ENCODE results near the gene HIRA. TPM values are rescaled to one million over a fixed set of nuclear protein-coding genes. Genes with fewer than 3 reads are reported as not detected.

The HIRA gene
- polyA plus RNA-seq, 1 experiment: 17.1 TPM

DNA sequence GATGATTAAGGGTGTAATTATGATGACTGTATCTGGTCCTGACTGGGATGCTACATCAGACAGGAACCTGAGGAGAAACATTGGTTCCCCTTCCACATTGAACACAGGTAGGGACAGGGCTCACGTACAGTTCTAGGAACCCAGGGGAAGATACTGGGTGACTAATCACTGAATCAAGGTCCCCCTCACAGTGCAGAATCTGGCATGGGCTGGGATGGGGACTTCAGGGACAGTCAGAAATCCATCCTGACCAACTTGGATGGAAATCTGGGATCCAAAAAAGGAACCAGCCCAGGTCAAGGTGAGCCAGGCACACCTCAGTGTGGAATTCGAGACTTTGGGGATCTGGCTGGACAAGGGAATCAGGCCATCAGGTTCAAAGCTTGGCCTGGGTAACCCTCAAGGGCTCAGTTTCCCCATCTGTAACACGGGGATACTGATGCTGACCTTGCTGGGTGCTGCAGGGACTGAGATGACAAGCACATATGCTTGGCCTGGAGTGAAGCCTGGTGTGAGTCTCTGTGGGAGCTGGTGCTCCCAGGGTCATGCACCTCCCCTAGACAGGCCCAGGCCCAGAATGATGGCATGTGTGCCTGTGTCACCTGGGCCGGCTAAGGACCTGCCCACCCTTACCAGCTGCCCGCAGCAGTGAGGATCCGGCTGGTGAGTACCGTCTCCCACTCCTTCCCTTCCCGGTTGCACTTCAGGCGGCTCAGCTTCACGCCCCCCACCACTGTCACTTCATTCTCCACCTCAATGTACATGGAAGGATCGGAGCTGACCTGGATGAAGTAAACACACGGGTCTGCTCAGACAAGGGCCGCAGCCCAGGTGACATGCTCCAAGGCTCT is 72.6 kb downstream of the HIRA start:
- H3K36me3 ChIP-seq (ENCODE audit: control insufficient read depth, insufficient read depth, low read length): peaks cover 50% of the 10 kb centered on the region

DNA sequence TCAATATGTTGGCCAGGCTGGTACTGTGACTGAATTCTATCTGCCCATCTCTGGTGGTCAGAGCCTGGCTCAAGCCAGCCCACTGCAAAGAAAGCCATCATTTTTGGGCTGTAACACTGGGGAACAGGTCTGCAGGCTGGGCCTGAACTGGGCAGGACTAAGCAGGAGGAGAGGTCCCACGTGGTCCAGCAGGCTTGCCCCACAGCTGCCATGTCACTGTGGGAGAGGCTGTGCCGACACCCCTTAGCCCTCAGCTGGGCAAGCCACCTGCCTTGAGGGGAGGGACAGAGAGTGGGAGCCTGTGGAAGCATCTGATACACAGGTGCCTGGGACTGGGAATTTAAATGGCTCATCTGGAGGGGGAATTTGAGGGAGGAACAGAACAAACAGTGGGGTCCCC is 73.3 kb downstream of the HIRA start:
- Histone ChIP-seq H3K27me3 (ENCODE audit: control insufficient read depth, insufficient read depth, low read length) (no peaks in the 10 kb centered on the region), H3K36me3 (ENCODE audit: control insufficient read depth, insufficient read depth, low read length) (peaks cover 57% of the 10 kb centered on the region), H3K4me3 (ENCODE audit: low read depth, low read length) (no peak overlapping the region)
- TF ChIP-seq, protein P1, sequence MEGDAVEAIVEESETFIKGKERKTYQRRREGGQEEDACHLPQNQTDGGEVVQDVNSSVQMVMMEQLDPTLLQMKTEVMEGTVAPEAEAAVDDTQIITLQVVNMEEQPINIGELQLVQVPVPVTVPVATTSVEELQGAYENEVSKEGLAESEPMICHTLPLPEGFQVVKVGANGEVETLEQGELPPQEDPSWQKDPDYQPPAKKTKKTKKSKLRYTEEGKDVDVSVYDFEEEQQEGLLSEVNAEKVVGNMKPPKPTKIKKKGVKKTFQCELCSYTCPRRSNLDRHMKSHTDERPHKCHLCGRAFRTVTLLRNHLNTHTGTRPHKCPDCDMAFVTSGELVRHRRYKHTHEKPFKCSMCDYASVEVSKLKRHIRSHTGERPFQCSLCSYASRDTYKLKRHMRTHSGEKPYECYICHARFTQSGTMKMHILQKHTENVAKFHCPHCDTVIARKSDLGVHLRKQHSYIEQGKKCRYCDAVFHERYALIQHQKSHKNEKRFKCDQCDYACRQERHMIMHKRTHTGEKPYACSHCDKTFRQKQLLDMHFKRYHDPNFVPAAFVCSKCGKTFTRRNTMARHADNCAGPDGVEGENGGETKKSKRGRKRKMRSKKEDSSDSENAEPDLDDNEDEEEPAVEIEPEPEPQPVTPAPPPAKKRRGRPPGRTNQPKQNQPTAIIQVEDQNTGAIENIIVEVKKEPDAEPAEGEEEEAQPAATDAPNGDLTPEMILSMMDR (IDR thresholded peaks at IDR 0.05; ENCODE audit: insufficient read depth, low read depth, low read length): no peak
- CTCF ChIA-PET: interaction anchor here (1.1 kb wide), 1 partner anchor 179 kb away, joined by 3 read pairs; no protein-coding TSS in a partner anchor
- no peak for DNase-seq (ENCODE audit: low read depth)
- POLR2A ChIA-PET: no interaction called here

More for the DNA sequence above, 72.6 kb downstream of the HIRA start:
- ChIA-PET CTCF (no interaction called here), POLR2A (no interaction called here)
- H3K27me3 ChIP-seq (ENCODE audit: control insufficient read depth, insufficient read depth, low read length): no peaks in the 10 kb centered on the region
- DNase-seq (ENCODE audit: low read depth): no peak
- H3K4me3 ChIP-seq (ENCODE audit: low read depth, low read length): no peak overlapping the region
- TF ChIP-seq, protein P1 (IDR thresholded peaks at IDR 0.05; ENCODE audit: insufficient read depth, low read depth, low read length): no peak

DNA sequence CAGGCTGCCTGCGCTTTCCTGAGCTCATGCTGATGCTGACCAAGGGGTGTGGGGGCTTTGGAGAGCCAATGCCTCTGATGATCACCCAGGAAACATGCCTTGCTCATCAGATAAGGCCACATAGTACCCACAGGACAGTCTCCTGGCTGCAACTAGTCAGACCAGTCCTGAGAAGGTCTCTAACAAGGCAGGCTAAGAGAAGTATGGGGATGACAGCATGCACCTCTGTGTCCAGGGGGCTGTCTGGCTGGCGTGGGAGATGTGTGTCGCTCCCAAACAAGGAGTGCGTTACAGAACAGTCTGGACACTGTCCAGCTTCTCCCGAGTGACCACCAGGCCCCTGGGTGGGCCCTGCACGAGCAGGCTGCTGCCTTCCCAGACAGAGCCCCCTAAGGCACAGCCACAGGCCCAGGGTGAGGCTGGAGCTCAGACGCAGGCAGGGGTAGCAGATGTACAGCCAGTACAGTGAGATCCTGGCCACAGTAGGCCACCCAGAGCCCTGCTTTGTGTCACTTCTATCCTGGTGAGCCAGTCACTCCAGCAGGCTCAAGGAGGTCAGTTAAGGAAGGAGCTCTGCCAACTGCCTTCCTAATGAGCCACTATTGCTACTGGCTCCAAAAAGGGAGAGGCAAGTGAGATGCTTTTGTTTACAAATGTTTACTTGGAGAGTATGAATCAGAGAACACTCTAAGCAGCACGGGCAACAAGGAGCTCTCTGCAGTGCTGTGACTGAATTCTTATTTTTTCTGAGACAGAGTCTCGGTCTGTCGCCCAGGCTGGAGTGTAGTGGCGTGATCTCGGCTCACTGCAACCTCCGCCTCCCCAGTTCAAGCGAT is 74.0 kb downstream of the HIRA start:
- peak; percentile 1 for DNase-seq (ENCODE audit: low read depth)
- Histone ChIP-seq H3K36me3 (ENCODE audit: control insufficient read depth, insufficient read depth, low read length) (peaks cover 62% of the 10 kb centered on the region), H3K27me3 (ENCODE audit: control insufficient read depth, insufficient read depth, low read length) (no peaks in the 10 kb centered on the region), H3K4me3 (ENCODE audit: low read depth, low read length) (no peak overlapping the region)
- ChIA-PET CTCF (interaction anchor here (1.1 kb wide), 1 partner anchor 178 kb away, joined by 3 read pairs; no protein-coding TSS in a partner anchor), POLR2A (no interaction called here)
- TF ChIP-seq, protein P1 (IDR thresholded peaks at IDR 0.05; ENCODE audit: insufficient read depth, low read depth, low read length): no peak

- TF ChIP-seq, protein P1 (IDR thresholded peaks at IDR 0.05; ENCODE audit: insufficient read depth, low read depth, low read length): no peak
- no peak for DNase-seq (ENCODE audit: low read depth)
- peaks cover 66% of the 10 kb centered on the region for H3K36me3 ChIP-seq (ENCODE audit: control insufficient read depth, insufficient read depth, low read length)
- H3K4me3 ChIP-seq (ENCODE audit: low read depth, low read length): no peak overlapping the region
- H3K27me3 ChIP-seq (ENCODE audit: control insufficient read depth, insufficient read depth, low read length): no peaks in the 10 kb centered on the region
- POLR2A ChIA-PET: no interaction called here
- CTCF ChIA-PET: interaction anchor here (1.1 kb wide), 1 partner anchor 177 kb away, joined by 3 read pairs; no protein-coding TSS in a partner anchor
Measured at GRCh38 chr22:19356708-19357269, 74.7 kb downstream of the HIRA start.
